ENCODE results near the gene YDJC.

- TF ChIP-seq CTCF (IDR thresholded peaks at IDR 0.05 in 4 of 5, conservative IDR thresholded peaks at IDR 0.05 in 1 of 5) (no peak), POLR2A (IDR thresholded peaks at IDR 0.05) (no peak)
Measured at GRCh38 chr22:21585389-21585788, 44.4 kb downstream of the YDJC start.

Measured in gastrocnemius medialis (tissue), 4 donors.